GM18505 (cell line): Measurements from ENCODE around the gene NOTCH4.

Experiments used
- ATAC-seq: cut with Tn5 transposase; IDR thresholded peaks from one replicate; pipeline ENCODE4 v1.9.1; 2021; ENCODE audit not compliant: unreplicated experiment
- POLR2A ChIP-seq: IDR thresholded peaks from 4 replicates; pipeline ENCODE4 v1.6.1; 2011; ENCODE audit warnings: borderline replicate concordance; ENCODE audit not compliant: insufficient read depth, insufficient read length; ENCODE audit errors: extremely low read depth

NOTCH4 gene

DNA sequence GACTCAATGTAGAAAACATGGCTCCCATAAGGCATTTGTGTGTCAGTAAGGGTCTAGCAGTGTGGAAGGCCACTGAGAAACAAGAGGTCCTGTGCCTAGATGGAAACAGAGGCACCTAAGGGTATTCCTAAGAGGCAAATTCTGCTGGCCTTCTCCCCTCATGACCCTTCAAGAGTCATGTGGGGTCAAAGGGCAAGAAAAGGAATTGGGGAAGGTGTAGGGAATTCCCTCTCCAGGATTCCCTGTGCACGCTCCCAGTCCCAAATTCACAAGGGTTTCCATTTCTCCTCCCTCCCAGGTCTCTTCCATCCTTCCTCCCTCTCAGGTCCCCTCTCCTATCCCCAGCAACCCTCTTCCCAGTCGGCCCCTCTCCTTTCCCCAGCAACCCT, 48.6 kb downstream of the NOTCH4 start:
- no peak for TF ChIP-seq POLR2A
- no peak for ATAC-seq

GRCh38 chr6:32174416-32174815, 49.5 kb downstream of the NOTCH4 start:
- TF ChIP-seq POLR2A: no peak
- no peak for ATAC-seq

DNA sequence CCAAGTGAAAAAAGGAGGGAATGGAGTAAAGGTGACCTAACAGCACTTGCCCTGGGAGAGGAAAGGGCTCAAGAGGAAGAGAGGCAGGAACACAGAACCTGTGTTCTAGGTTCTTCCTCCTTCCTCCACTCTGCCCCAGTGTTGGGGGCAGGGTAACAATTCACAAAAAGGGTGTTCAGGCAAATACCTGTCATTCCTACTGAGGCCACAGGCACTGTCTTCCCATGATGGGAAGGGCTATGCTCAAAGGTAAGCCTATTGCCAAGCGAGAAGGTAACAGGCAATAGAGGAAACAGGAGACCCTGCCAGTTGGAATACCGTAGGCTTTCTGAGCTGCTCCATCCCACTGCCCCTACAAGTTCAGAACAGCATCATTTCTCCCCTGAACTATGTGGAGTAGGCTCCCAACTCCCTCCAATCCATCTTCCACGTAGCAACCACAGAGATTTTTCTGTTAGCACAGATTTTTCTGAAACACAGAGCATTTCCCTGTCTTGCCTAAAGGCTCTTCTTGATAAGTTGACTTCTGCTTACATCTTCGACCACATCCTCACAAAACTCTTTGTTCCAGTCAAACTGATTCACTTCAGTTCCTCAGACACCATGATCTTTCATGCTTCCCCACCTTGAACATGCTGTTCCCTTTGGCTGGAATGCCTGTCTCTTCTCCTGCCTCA, 50.7 kb downstream of the NOTCH4 start:
- ATAC-seq: no peak

DNA sequence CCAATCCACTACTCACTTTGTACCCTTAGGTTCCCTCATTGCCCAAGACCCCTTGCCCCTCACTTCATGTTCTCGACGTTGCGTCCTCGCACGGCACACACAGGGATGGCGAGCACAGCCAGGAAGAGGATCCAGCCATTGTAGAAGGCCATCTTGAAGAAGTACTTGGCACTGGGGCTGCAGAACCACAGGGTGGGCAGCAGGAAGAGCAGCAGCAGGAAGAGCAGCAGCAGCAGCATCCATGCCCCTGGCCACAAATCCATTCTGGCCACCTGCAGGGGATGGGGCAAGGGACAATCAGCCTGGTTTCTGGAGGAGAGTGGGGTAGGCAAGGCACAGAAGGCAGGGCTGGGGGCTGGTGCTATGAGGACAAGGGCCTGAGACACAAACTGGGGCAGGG, 52.6 kb downstream of the NOTCH4 start:
- no peak for ATAC-seq
- no peak for TF ChIP-seq POLR2A

More for the DNA sequence above, 50.7 kb downstream of the NOTCH4 start:
- TF ChIP-seq POLR2A: no peak

GRCh38 chr6:32170294-32170693, 53.6 kb downstream of the NOTCH4 start:
- no peak for TF ChIP-seq POLR2A
- no peak for ATAC-seq

DNA sequence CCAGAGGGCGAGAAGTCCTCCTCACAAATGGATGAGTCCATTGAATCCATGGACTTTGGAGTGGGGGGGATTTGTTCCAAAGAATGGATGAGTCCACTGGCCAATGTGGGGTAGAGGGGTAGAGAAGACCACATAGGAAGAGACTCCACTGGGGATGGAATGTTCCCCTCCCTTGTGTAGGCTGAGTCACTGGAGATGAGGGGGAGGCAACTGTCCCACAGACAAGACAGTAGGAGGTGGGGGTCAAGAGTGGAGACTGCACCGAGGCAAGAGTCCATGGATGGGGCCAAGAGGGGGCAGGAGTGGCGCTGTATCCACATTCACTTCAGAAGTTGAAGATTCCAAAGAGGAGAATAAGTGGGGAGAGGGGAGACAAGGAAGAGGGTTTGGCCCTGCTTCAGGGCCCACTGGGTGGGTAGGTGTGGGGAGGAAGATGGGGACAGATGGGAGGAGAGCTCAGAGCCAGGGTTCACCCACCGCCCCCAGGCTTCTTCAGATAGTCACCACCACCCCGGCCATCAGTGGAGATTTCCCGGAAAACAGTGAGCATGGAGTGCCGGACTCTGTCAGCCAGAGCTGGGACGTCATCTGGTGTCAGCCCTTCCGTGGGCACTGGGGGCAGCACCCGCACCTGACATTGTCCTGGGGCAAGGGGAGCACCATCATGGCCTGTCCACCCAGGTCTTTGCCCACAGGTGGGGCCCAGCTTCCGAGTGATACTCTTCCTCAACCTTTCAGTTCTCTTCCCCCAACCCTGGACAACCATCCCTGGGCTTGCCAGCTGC, 54.9 kb downstream of the NOTCH4 start:
- no peak for TF ChIP-seq POLR2A
- no peak for ATAC-seq

- no peak for TF ChIP-seq POLR2A
- ATAC-seq: no peak
Measured at GRCh38 chr6:32168350-32168749, 55.5 kb downstream of the NOTCH4 start.

DNA sequence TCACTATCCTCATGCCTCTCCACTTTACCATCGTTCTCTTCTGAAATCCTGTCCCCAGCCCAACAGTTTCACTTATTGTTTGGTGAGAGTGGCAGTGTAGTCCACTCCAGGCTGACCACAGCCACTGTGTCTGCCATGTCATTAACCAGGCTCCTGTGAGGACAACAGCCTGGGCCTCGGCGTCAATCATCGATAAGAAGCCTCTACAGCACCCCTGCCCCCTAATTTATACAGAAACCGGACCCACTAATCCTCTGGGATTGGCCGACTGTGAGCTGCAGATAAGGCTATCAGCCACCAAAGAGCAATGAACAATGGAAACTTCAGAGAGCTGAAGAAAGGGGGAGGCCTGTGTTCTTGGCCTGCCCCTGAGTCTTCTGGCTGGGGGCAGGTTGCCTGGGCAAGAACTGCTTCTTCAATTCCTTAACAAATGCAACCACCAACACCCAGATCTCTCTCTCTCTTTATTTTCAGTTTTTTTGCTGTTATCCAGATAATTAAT, 56.1 kb downstream of the NOTCH4 start:
- no peak for ATAC-seq
- no peak for TF ChIP-seq POLR2A

DNA sequence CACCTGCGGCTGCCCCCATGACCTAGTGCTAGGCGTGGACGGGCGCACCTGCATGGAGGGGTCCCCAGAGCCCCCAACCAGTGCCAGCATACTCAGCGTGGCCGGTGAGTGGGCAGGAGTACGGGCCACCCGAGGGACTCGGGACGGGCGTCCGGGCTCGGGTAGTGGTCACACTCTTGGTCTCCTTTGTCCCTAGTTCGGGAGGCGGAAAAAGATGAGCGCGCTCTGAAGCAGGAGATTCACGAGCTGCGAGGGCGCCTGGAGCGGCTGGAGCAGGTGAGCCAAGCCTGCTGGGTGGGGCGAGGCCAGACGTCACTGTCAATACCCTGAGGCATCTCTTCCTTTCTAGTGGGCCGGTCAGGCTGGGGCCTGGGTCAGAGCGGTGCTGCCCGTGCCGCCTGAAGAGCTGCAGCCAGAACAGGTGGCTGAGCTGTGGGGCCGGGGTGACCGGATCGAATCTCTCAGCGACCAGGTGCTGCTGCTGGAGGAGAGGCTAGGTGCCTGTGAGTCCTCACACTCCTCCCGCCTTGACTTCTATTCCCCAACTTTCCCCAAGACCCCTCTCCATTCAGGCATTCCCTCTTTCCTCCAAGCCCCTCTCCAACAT, 56.6 kb downstream of the NOTCH4 start:
- no peak for ATAC-seq
- TF ChIP-seq POLR2A: no peak

DNA sequence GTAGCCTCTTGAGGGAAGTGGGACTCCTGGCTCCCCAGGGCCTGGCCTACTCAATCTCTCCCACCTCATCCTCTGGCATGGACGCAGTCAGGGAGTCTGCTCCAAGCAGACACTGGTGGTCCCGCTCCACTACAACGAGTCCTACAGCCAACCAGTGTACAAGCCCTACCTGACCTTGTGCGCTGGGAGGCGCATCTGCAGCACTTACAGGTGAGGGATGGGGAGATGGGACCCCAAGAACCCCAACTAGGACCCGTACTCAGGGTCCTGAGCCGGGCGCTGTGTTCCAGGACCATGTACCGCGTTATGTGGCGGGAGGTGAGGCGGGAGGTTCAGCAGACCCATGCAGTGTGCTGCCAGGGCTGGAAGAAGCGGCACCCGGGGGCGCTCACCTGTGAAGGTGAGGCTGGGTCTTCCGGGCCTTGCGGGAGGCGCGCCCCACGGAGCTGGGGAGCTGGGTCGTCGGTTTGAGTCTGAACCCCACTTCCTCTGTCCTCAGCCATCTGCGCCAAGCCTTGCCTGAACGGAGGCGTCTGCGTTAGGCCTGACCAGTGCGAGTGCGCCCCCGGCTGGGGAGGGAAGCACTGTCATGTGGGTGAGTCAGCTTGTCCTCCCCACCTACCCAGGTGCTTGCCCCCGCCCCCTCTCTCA, 57.3 kb downstream of the NOTCH4 start:
- ATAC-seq: no peak
- no peak for TF ChIP-seq POLR2A

GRCh38 chr6:32164295-32164694, 59.6 kb downstream of the NOTCH4 start, which contains the start of gene EGFL8:
Gene EGFL8 (plus strand): TSS chr6:32164595. CDS start chr6:32166166, 1,571 bp downstream.
- TF ChIP-seq POLR2A: no peak

DNA sequence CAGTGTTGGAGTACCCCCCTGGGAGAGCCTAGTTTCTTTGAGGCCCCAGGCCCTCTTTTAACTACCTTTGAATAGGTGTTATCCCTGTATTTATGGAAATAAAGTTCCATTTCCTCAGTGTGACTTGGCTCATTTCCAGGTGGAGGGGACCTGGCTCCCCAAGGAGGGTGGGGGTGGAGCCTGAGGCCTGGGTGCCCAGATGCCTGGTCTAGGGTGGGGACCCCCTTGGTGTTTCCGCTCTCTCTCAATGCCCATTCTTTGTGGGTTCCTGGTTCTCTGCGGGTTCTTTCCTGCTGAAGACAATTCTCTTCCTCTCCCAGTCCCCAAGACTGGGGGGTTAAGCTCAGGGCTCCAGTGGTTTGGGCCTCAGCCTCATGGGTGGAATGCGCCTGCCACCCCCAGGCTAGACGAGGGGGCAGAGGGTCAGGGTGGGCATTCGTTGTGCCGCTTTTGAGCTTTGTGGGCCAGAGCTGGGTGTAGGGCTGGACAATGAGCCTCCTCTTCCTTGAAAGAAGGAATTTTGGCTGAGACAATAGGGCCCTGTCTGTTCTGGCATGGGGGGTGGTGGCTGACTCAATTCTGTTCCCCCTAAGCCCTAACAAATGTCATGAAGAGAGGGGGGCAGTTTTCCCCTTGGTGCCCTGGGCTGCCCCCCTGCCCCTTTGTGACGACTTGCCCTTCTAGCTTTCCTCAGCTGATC, 60.2 kb downstream of the NOTCH4 start:
- no peak for ATAC-seq

More at GRCh38 chr6:32164295-32164694, 59.6 kb downstream of the NOTCH4 start, which contains the start of gene EGFL8:
- ATAC-seq: no peak

GRCh38 chr6:32158052-32158451, 65.8 kb downstream of the NOTCH4 start:
- ATAC-seq: no peak
- no peak for TF ChIP-seq POLR2A

More for the DNA sequence above, 60.2 kb downstream of the NOTCH4 start:
- TF ChIP-seq POLR2A: no peak

DNA sequence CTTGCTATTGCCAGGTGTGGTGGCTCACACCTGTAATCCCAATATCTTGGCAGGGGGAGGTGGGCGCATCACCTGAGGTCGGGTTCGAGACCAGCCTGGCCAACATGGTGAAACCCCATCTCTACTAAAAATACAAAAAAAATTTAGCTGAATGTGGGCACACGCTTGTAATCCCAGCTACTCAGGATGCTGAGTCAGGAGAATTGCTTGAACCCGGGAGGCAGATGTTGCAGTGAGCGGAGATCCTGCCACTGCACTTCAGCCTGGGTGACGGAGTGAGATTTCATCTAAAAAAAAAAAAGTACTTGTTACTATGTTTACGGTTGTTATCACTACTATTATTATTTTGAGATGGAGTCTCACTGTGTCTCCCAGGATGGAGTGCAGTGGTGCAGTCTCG, 67.0 kb downstream of the NOTCH4 start:
- ATAC-seq: no peak
- TF ChIP-seq POLR2A: no peak
